Caco-2 (cell line): ENCODE data around the gene S100P. TPM values are rescaled to one million over a fixed set of nuclear protein-coding genes. Genes with fewer than 3 reads are reported as not detected.

ENCODE experiments used
- BruUV-seq: library from RNA; stranded (reverse); fragments of 400-500 nt; replicated peaks from 2 replicates; lab custom pipeline; 2021; lab: Mats Ljungman, UMichigan
- CTCF ChIA-PET: fragments of 300-600 bp; sonication (Branson Sonifier 250); formaldehyde crosslinking; loops from one replicate; lab custom pipeline; 2022; ENCODE audit warnings: antibody characterized with exemption; lab: Charles Lee
- POLR2A ChIA-PET: fragments of 300-600 bp; sonication (Branson Sonifier 250); formaldehyde crosslinking; loops from one replicate; lab custom pipeline; 2022; ENCODE audit warnings: antibody characterized with exemption; lab: Charles Lee
- DNase-seq, 2 experiments: peaks; one replicate each; pipeline versions ENCODE4 v3.0.0 to v3.0.0-alpha.2; 2020 to 2022
- H3K27me3 ChIP-seq: replicated peaks from 2 replicates; pipeline ENCODE4 v1.6.0; 2011; ENCODE audit warnings: low read length; ENCODE audit not compliant: control insufficient read depth, insufficient read depth
- H3K36me3 ChIP-seq: 2 replicates; pipeline ENCODE4 v1.5.1; 2011; ENCODE audit warnings: low read length; ENCODE audit not compliant: control insufficient read depth, insufficient read depth
- H3K4me1 ChIP-seq: fragments of 250-450 bp; sonication (Bioruptor Pico); 2 replicates; pipeline ENCODE4 v1.5.1; 2020; ENCODE audit warnings: mild to moderate bottlenecking
- H3K4me3 ChIP-seq: 2 replicates; pipeline ENCODE4 v1.5.1; 2011; ENCODE audit warnings: low read depth, mild to moderate bottlenecking, control low read depth, low read length
- H3K9me3 ChIP-seq: fragments of 250-450 bp; sonication (Bioruptor Pico); 2 replicates; pipeline ENCODE4 v1.5.1; 2020; ENCODE audit warnings: mild to moderate bottlenecking, moderate library complexity
- H3K27ac Mint-ChIP-seq: one replicate; pipeline ENCODE4 v1.8.0; 2022; ENCODE audit warnings: mixed read lengths; ENCODE audit not compliant: unreplicated experiment
- H3K27me3 Mint-ChIP-seq: one replicate; pipeline ENCODE4 v1.8.0; 2022; ENCODE audit warnings: mixed read lengths; ENCODE audit not compliant: insufficient read depth, unreplicated experiment
- H3K36me3 Mint-ChIP-seq: one replicate; pipeline ENCODE4 v1.8.0; 2022; ENCODE audit warnings: mild to moderate bottlenecking, mixed read lengths; ENCODE audit not compliant: insufficient read depth, unreplicated experiment
- H3K4me1 Mint-ChIP-seq: one replicate; pipeline ENCODE4 v1.8.0; 2022; ENCODE audit warnings: low read depth, mixed read lengths; ENCODE audit not compliant: unreplicated experiment
- H3K4me3 Mint-ChIP-seq: one replicate; pipeline ENCODE4 v1.8.0; 2022; ENCODE audit warnings: mild to moderate bottlenecking, moderate library complexity, mixed read lengths; ENCODE audit not compliant: unreplicated experiment
- H3K9me3 Mint-ChIP-seq: one replicate; pipeline ENCODE4 v1.8.0; 2022; ENCODE audit warnings: mixed read lengths; ENCODE audit not compliant: unreplicated experiment
- CTCF ChIP-seq, 2 experiments: fragments of 200-600 bp in 1 of 2; IDR thresholded peaks; 1 replicate in 1 of 2; 2 replicates in 1 of 2; pipeline versions ENCODE4 v1.5.1 to v1.8.0; 2011 to 2022; ENCODE audit warnings: antibody characterized with exemption in 1 of 2, control low read depth in 1 of 2, inconsistent platforms in 1 of 2, low read depth in 1 of 2, low read length in 1 of 2, mild to moderate bottlenecking in 1 of 2, moderate library complexity in 1 of 2; ENCODE audit not compliant: insufficient read depth in 1 of 2, severe bottlenecking in 1 of 2, unreplicated experiment in 1 of 2
- intact Hi-C: fragments of 100-400 bp; cut with micrococcal nuclease; formaldehyde crosslinking; loops from one replicate; pipeline ENCODE4 v1.10.0; 2022; ENCODE audit not compliant: unreplicated experiment
- total RNA-seq: library from RNA; stranded (reverse); gene quantifications from 2 replicates; pipeline ENCODE4 v1.2.3, GENCODE V29; 2022

The S100P gene
- total RNA-seq, 1 experiment from 2014 or later, result 96.9 TPM

GRCh38 chr4:6689506-6689960, 4.1 kb upstream of the S100P start:
- H3K36me3 ChIP-seq, result no peaks in the 10 kb centered on the region
- peaks cover 52% of the 10 kb centered on the region for H3K4me1 Mint-ChIP-seq
- H3K4me3 ChIP-seq, result no peak overlapping the region
- no peaks in the 10 kb centered on the region for H3K9me3 ChIP-seq
- no peak for TF ChIP-seq CTCF (IDR thresholded peaks at IDR 0.05; ENCODE audit: insufficient read depth in 1 of 2, low read depth in 1 of 2, low read length in 1 of 2, severe bottlenecking in 1 of 2, unreplicated experiment in 1 of 2)
- CTCF ChIA-PET, result interaction anchor here (0.6 to 4.5 kb wide), 4 partner anchors 9 to 348 kb away, joined by 3 to 60 read pairs (median 4); a partner anchor contains a TSS
- no peaks in the 10 kb centered on the region for H3K9me3 Mint-ChIP-seq
- peaks cover 27% of the 10 kb centered on the region for H3K36me3 Mint-ChIP-seq
- intact Hi-C loops, result loop anchor here (1.0 to 10.0 kb wide), 3 partner anchors 15 to 65 kb away; partner anchors contain the start of gene MRFAP1
- no peaks in the 10 kb centered on the region for H3K27me3 Mint-ChIP-seq
- H3K4me3 Mint-ChIP-seq, result peak overlapping the region; percentile 64
- DNase-seq, result no peak
- peak overlapping the region; percentile 94 for H3K27ac Mint-ChIP-seq
- peaks cover 53% of the 10 kb centered on the region for H3K4me1 ChIP-seq
- BruUV-seq, result no TSS peak
- H3K27me3 ChIP-seq, result no peaks in the 10 kb centered on the region
- POLR2A ChIA-PET, result interaction anchor here (0.6 to 2.0 kb wide), 2 partner anchors 16 to 303 kb away, joined by 3 to 6 read pairs; a partner anchor contains a TSS

- no TSS peak for BruUV-seq
- POLR2A ChIA-PET, result interaction anchor here (0.6 to 1.0 kb wide), 2 partner anchors 18 to 346 kb away, joined by 3 to 6 read pairs; no protein-coding TSS in a partner anchor
These were observed 1.3 kb upstream of the S100P start for GRCh38 chr4:6692379-6692778.

GRCh38 chr4:6692806-6693205, 872 bp upstream of the S100P start:
- Mint-ChIP-seq H3K4me3 (peak overlapping the region; percentile 77), H3K4me1 (peaks cover 55% of the 10 kb centered on the region), H3K27me3 (no peaks in the 10 kb centered on the region), H3K36me3 (peaks cover 39% of the 10 kb centered on the region), H3K9me3 (no peaks in the 10 kb centered on the region), H3K27ac (peak overlapping the region; percentile 88)
- POLR2A ChIA-PET, result interaction anchor here (0.5 to 1.0 kb wide), 3 partner anchors 18 to 346 kb away, joined by 3 to 6 read pairs (median 4); no protein-coding TSS in a partner anchor
- intact Hi-C loops, result no loop called here
- H3K4me1 ChIP-seq, result peaks cover 66% of the 10 kb centered on the region
- no peaks in the 10 kb centered on the region for H3K9me3 ChIP-seq
- DNase-seq, result peak in 1 of 2 experiments; percentile 48
- BruUV-seq, result no TSS peak
- CTCF ChIA-PET, result no interaction called here
- H3K4me3 ChIP-seq, result no peak overlapping the region
- no peaks in the 10 kb centered on the region for H3K27me3 ChIP-seq
- H3K36me3 ChIP-seq, result no peaks in the 10 kb centered on the region
- no peak for TF ChIP-seq CTCF (IDR thresholded peaks at IDR 0.05; ENCODE audit: insufficient read depth in 1 of 2, low read depth in 1 of 2, low read length in 1 of 2, severe bottlenecking in 1 of 2, unreplicated experiment in 1 of 2)

More at GRCh38 chr4:6692379-6692778, 1.3 kb upstream of the S100P start:
- no peaks in the 10 kb centered on the region for H3K27me3 ChIP-seq
- intact Hi-C loops, result no loop called here
- peaks cover 41% of the 10 kb centered on the region for H3K36me3 Mint-ChIP-seq
- CTCF ChIA-PET, result no interaction called here
- no peak for DNase-seq
- peak overlapping the region; percentile 88 for H3K27ac Mint-ChIP-seq
- no peak for TF ChIP-seq CTCF (IDR thresholded peaks at IDR 0.05; ENCODE audit: insufficient read depth in 1 of 2, low read depth in 1 of 2, low read length in 1 of 2, severe bottlenecking in 1 of 2, unreplicated experiment in 1 of 2)
- no peaks in the 10 kb centered on the region for H3K9me3 ChIP-seq
- peaks cover 59% of the 10 kb centered on the region for H3K4me1 Mint-ChIP-seq
- no peaks in the 10 kb centered on the region for H3K9me3 Mint-ChIP-seq
- H3K4me1 ChIP-seq, result peaks cover 69% of the 10 kb centered on the region
- no peak overlapping the region for H3K4me3 ChIP-seq
- no peaks in the 10 kb centered on the region for H3K36me3 ChIP-seq
- no peaks in the 10 kb centered on the region for H3K27me3 Mint-ChIP-seq
- H3K4me3 Mint-ChIP-seq, result peak overlapping the region; percentile 77
